ENCODE results near the gene FMO3.

DNA sequence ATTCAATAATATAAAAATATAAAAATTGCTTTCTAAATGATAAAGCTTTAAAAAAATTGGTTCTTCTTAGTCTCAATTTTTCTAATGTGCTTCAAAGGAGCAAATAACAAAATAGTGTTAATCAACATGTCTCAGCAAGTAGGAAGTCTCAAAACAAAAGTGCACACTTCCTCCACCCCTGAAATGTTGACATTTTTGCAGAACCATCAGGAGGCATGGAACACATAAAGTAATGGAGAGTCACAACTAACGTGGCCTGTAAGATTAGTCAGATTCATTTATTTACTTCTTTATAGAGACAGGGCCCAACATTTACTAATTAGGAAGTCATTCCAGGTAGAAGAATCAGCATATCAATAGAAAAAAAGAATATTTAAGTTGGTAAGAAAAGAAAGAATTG, 59.5 kb downstream of the FMO3 start:
- no peak for TF ChIP-seq CTCF (IDR thresholded peaks at IDR 0.05)
- TF ChIP-seq POLR2A (IDR thresholded peaks at IDR 0.05) = no peak
